Measurements from ENCODE around the gene MAPK8. TPM values are rescaled to one million over a fixed set of nuclear protein-coding genes. Genes with fewer than 3 reads are reported as not detected.

Gene MAPK8
- polyA plus RNA-seq, 1 experiment: 75.6 TPM

DNA sequence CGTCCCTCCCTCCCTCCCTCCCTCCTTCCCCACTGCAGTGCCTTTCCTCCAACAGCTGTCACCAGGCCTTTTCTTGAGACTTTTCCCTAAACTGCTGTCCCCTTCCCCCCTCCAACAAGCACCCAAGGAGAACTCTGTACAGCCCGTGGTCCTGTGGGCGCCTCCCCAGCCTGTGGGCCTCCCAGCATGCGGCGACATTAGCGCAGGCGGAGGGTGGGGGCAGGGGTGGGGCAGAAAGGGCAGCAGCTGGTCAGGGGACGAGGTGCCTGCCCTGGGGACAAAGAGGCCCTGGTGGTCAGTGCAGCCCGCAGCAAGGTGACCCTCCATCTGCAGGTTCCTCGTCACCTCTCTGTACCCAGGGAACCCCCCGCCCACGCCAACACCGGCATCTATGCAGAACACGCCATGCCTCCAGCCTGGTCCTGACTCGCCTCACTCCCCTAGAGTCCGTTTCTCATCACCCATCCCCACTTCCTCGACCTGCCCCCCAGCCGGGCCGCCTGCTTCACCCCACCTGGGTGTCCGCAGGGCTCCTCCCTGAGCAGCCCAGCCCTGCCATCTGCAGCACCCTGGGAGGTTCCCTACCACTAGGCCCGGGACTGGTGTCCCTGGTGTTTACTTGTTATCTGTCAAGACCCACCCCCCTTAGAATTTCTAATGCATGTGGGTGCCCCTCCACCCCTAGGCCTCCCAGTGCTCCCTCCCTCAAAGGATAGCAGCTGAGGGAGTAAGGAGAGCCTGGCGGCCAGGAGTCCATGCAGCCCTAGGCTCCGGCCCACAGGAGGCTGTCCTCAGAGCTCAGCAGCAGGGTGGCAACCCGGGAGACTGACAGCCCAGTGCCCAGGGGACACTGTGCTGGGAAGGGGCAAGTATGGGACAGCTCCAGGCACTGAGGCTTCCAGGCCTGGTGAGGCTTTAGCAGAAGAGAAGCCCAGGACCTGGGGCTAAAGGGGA, 150.6 kb downstream of the MAPK8 start:
- Histone ChIP-seq H3K27me3 (ENCODE audit: control insufficient read depth, insufficient read depth, low read length) (no peaks in the 10 kb centered on the region), H3K4me3 (ENCODE audit: low read depth, low read length) (no peak overlapping the region), H3K27ac (ENCODE audit: low read depth, low read length) (no peak overlapping the region), H3K9me3 (ENCODE audit: control insufficient read depth, insufficient read depth, low read length) (no peaks in the 10 kb centered on the region)
- ChIA-PET CTCF (no interaction called here), POLR2A (no interaction called here)
- TF ChIP-seq, protein P1, sequence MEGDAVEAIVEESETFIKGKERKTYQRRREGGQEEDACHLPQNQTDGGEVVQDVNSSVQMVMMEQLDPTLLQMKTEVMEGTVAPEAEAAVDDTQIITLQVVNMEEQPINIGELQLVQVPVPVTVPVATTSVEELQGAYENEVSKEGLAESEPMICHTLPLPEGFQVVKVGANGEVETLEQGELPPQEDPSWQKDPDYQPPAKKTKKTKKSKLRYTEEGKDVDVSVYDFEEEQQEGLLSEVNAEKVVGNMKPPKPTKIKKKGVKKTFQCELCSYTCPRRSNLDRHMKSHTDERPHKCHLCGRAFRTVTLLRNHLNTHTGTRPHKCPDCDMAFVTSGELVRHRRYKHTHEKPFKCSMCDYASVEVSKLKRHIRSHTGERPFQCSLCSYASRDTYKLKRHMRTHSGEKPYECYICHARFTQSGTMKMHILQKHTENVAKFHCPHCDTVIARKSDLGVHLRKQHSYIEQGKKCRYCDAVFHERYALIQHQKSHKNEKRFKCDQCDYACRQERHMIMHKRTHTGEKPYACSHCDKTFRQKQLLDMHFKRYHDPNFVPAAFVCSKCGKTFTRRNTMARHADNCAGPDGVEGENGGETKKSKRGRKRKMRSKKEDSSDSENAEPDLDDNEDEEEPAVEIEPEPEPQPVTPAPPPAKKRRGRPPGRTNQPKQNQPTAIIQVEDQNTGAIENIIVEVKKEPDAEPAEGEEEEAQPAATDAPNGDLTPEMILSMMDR (IDR thresholded peaks at IDR 0.05; ENCODE audit: low read depth, low read length): no peak
- no peak for DNase-seq (ENCODE audit: low read depth, low spot score)

GRCh38 chr10:48457949-48458661, 151.6 kb downstream of the MAPK8 start:
- H3K27me3 ChIP-seq (ENCODE audit: control insufficient read depth, insufficient read depth, low read length): no peaks in the 10 kb centered on the region
- H3K9me3 ChIP-seq (ENCODE audit: control insufficient read depth, insufficient read depth, low read length): no peaks in the 10 kb centered on the region
- no peak for DNase-seq (ENCODE audit: low read depth, low spot score)
- no peak overlapping the region for H3K27ac ChIP-seq (ENCODE audit: low read depth, low read length)
- no peak overlapping the region for H3K4me3 ChIP-seq (ENCODE audit: low read depth, low read length)
- POLR2A ChIA-PET: no interaction called here
- TF ChIP-seq, protein P1 (IDR thresholded peaks at IDR 0.05; ENCODE audit: low read depth, low read length): no peak
- CTCF ChIA-PET: no interaction called here

GRCh38 chr10:48458662-48459048, 152.2 kb downstream of the MAPK8 start:
- Histone ChIP-seq H3K4me3 (ENCODE audit: low read depth, low read length) (no peak overlapping the region), H3K27me3 (ENCODE audit: control insufficient read depth, insufficient read depth, low read length) (no peaks in the 10 kb centered on the region), H3K27ac (ENCODE audit: low read depth, low read length) (no peak overlapping the region), H3K9me3 (ENCODE audit: control insufficient read depth, insufficient read depth, low read length) (no peaks in the 10 kb centered on the region)
- ChIA-PET POLR2A (no interaction called here), CTCF (no interaction called here)
- TF ChIP-seq, protein P1 (IDR thresholded peaks at IDR 0.05; ENCODE audit: low read depth, low read length): no peak
- no peak for DNase-seq (ENCODE audit: low read depth, low spot score)

GRCh38 chr10:48459270-48460150, 153.0 kb downstream of the MAPK8 start:
- H3K9me3 ChIP-seq (ENCODE audit: control insufficient read depth, insufficient read depth, low read length): no peaks in the 10 kb centered on the region
- no peak overlapping the region for H3K27ac ChIP-seq (ENCODE audit: low read depth, low read length)
- TF ChIP-seq, protein P1 (IDR thresholded peaks at IDR 0.05; ENCODE audit: low read depth, low read length): no peak
- DNase-seq (ENCODE audit: low read depth, low spot score): no peak
- ChIA-PET POLR2A (no interaction called here), CTCF (interaction anchor here (1.0 kb wide), 1 partner anchor 12 kb away, joined by 3 read pairs; no protein-coding TSS in a partner anchor)
- H3K27me3 ChIP-seq (ENCODE audit: control insufficient read depth, insufficient read depth, low read length): no peaks in the 10 kb centered on the region
- H3K4me3 ChIP-seq (ENCODE audit: low read depth, low read length): no peak overlapping the region

Measured in AG04450 (cell line).